Fibroblast of skin of left quadriceps (primary cell): Measurements from ENCODE around the gene TRMT61A.
A peak's percentile ranks its signal among the peaks of the same experiment; 100 is the strongest.
"Not testable (repeated sequence)": the region's sequence is repeated elsewhere in the genome, so short reads cannot be mapped to it uniquely, and the experiment has no call there.

Experiments
- DNase-seq, 2 experiments: peaks; one replicate each; pipeline ENCODE4 v3.0.0-alpha.2; 2013; ENCODE audit warnings: low read depth in 2 of 2

The TRMT61A gene

DNA sequence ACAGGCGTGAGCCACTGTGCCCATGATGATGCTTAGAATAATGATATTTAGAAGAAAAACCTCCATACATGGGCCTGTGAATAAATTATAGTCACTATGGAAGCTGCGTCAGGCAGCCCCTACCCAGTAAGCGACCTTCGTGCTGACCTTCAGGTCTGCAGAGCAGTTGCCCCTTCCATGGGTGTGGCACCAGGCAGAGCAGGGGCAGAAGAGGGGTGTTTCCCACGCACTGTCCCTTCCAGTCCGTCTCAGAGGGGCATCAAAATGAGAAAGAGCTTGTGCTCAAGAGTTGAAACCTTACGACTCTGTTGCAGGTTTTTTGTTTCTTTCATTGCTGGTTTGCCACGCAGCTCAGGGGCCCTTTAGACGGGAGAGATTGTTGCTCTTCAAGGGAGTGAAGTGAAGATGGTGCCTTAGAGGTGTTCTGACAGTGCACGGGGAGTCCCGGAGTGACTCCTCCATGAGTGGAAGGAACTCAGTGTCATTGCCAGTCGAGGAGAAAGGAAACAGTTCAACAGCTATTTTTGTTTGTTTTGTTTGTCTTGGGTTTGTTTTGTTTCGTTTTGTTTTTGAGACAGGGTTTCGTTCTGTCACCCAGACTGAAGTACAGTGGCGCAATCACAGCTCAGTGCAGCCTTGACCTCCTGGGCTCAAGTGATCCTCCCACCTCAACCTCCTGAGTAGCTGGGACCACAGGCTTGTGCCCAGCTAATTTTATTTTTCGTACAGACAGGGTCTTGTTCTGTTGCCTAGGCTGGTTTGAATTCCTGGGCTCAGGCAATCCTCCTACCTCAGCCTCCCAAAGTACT lies 20.3 kb upstream of the TRMT61A start:
- DNase-seq: no peak

DNA sequence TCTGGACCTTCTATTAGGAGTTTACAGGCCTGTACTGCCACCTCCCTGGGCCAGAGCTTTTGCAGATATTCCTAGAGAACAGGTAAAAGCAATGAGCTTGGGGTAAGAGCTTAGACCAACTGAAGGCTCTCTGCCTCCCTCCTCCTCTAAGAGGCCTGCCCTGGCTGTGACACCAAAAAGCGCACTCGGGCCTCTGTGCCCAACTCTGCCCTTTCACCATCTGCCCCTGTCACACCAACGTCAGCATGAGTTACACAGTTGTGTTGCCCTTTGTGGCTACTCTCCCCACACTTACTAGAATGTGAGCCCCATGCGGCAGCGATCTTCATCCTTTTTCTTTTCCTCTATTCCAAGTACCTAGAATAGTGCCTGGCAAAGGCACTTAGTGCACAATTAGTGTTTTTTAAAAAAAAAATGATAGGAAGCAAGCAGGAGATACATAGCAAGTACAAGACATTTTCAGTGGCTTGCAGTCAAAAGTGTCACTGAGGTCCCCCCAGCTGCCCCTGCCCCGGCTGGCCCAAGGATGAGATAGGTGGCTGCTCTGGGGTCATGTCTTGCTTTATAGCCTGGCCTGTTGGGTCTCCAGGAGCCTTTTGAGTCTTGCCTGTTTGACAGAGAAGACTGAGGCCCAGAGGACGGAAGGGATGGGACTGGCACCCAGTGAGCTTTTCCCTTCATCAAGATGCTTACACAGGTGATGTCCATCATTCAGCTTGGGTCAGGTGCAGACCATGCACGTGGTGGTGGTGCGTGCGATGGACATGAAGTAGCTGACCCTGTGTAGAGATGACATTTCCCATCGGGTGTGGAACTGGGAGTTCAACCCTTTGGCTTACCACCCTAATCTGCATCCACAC lies 18.9 kb upstream of the TRMT61A start:
- no peak for DNase-seq

DNA sequence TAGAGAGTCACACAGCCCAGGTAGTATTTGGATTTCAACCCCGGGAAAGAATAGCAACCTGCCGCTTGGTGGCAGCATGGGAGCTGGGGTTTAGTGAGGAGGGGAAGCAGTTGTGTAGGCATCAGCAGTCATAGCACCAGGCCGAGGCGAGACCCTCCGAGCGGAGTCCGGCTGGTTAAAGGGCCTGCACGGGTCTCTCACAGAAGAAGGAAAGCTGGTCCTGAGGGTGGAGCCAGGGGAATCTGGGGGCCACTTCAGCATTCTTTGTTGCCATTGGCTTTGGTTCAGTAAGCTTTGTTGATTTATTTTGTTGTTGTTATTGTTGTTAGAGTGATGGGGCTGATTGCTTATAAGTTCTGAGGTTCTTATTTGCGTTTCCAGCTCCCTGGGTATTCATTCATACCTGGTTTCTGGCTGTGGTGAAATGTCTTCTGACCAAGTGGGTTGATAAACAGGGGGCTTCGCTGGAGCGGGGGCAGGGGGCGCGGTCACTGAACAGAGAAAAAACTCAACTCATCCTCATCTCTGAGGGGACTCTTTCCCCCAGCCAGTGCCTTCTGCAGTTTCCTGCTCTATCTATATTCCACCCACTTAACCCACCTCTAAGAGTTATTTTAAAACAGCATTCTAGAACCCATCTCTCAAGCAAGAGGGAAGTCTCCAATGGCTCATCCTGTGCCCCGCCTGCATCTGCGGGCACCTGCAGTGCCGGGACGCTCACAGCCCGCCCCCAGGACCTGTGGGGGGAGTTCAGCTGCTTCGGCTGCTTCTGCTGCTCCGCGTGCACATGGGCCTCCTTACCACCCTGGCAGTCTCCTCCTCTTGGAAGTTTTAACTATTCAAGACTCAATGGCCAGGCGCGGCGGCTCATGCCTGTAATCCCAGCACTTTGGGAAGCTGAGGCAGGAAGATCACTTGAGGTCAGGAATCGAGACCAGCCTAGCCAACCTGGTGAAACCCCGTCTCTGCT lies 18.0 kb upstream of the TRMT61A start:
- DNase-seq: no peak

DNA sequence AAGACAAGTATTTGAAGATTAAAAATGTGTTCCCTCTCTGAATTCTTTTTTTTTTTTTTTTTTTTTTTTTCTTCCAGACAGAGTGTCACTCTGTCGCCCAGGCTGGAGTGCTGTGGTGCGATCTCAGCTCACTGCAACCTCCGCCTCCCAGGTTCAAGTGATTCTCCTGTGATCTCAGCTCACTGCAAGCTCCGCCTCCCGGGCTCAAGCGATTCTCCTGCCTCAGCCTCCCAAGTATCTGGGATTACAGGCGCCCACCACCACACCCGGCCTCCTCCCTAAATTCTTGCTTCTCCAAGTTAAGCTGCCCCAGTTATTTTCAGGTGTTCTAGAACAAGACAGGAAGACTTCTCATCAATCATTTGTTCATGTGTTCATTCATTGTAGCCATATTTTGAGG lies 16.8 kb upstream of the TRMT61A start:
- DNase-seq: not testable (repeated sequence)

DNA sequence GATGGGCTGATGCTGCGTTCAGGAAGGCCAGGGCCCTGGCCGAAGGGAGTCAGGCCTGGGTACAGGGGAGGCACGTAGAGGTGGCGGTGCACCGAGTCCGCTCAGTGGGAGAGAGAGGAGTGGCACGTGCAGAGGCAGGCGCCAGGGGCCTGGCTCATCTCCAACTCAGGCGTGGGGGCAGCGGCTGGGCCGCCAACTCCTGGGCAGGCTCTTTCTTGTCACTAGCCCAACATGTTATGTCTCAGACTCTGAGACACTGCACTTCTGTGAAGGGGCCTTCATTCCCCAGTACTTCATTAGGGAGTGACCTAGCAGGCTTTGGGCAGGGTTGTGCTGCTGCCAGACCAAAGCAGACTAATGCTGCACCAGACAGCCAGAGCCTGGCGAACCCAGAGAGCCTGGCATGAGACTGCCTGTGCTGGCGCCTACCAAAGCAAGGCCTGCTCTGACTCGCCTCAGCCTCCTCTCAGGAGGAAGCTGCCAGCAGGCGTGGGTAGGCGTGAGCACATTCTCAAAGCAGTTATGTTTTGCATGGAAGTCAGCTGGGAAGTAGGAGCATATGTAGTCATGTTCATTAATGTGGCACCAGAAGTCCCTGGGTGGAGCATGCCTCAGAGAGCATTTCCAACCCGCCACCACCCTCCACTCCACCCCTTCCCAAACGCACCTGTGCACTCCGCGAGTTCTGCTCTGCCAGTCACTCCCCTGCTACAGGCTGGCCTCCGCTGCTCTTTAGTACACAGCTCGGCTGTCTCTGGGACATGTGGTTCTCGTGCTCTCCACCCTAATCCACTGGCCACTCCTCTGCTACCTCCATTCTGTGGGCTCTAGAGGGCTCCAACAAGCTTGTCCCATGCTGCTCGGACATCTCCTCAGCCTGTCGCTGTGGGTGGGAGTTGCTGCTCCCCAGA lies 16.0 kb upstream of the TRMT61A start:
- DNase-seq: no peak

DNA sequence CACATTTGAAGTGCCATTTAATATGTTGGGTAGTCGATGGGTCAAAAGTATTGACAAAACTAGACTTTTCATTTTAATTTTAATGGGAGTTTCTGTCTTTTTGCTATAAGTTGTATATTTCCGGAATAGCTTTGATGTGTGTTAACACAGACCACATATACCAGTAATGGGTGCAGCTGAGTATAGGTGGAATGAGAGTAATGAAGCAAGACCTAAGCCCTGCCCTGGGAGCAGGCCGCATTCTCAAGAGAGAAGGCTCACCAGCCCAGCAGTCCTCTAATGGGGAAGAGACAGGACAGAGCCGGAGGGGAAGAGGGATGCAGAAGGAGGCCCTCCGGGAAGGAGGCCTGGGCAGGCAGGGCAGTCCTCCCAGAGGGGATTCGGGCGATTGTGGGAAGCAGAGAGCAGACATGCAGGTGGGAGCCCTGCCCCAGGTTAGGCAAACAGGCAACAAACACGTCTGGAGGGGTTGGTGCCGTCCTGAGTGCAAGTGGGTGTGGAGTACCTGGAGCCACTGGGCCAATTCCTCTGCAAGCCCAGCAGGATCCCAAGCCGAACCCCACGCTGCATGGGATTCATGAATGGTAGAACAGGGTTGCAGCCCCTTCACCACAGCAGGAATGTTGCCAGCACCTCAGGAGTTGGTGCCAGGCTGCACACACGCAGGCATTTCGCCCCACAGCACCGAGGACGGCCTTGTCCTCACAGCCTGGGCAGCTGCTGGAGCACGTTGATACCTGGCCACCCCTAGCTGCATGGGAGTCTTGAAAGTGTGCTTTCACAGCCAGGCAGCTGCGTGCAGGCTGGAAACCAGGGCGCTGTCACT lies 14.2 kb upstream of the TRMT61A start:
- no peak for DNase-seq

DNA sequence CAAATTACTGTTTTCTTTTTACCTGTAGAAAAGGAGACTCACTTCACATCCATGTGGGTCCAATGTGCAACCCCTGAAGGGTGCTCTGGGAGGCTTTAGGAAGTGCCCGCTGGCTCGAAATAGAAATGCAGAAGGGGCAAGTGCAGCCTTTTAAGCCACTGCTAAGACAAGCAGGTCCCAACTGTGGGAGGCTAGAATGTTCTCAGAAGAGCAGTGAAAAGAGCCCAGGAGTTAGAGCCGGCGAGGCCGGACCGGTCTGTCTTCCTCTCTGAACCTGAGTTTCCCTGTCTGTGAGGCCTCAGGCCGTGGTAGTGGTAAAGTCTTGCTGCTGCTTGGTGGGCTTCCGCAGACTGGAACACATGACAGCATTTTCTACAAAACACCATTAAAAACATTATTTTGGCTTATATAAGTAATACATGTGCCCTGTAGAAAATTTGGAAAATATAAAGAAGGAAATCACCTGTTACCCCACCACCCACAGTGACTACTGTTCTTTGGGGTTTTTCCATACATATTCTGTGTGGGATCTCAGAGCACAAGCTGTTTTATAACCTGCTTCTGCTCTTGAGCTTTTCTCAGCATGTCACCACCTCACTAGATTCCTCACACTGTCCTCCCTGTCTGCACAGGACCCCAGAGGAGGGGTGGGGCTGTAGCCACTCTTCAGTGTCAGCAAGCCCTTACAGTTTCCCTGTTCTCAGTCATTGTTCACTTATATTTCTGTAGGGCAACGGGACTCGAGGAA lies 12.4 kb upstream of the TRMT61A start:
- no peak for DNase-seq

DNA sequence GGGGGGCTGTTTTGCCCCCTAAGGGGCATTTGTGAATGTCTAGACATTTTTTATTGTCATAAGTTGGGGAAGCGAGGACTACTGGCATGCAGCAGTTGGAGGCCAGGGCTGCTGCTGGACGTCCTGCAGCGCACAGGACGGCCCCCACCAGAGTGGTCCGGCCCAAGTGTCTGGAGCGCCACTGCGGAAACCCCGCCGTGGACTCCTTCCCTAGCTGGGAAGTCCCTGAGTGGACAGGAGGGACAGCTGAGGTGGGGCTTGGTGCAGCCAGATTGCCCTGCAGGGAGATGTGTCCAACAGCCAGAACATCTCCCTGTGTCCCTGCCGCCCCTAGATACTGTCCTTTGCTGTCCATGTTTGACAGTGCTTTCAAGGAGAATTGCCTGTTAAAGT lies 11.8 kb upstream of the TRMT61A start:
- no peak for DNase-seq

DNA sequence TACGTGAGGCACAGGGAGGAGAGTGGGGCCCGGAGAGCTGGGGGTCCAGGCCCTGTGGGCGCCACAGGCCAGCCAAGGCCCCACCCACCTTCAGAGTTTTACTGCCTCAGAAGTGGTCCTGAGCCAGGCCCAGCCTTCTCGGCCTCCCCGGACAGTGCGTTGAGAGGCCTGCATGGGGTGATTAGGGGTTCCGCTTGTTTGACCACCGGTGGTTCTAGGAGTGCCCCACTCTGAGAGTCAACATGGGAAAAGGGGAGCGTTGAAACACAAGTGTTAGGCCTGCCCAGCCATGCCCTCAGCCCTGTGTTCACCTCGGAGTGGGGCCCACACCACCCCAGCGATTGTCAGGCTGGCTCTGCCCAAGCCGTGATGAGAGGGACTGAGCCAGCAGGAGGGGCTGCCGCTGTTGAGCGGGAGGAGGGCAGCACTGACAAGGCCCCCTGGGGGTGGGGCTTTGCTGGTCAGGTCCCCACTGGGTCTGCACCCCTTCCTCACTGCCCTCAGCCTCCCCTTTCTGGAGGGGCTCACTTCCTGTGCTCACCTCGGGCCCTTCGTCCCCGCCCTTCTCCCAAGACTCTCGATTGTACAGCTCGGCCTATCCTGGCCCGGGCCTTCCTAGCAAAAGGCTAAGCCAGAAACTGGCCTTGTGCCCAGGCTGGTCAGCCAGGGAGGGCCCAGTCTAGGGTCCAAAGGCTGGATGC lies 11.1 kb upstream of the TRMT61A start:
- DNase-seq: no peak

DNA sequence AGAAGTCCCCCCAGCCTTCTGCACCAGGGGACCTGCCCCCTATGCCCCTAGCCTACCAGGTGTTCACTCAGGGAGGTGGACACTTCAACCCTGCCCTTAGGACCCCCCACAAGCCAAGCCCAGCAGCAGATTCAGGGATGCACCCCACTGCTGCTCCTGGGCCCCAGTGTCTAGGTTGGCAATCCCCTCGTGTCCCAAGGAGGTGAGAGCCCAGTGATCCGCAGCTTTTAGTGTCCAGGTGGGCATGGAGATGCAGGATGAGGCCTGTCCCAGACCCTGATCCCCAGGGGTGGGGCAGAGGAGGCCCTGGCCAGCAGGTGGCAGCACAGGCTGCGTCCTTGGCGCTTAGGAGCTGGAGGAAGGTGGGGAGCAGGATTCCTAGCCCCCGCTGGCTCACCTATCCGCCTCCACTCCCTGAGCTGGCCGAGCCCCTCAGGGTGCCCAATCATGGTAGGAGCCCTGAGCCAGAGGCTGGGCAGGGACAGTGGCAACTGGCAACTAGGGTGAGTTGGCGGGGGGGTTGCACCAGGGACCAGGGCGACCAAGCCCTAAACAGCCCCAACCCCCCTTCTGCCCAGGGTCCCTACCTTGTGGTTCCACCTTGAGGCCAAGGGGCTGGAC lies 10.5 kb upstream of the TRMT61A start:
- DNase-seq: no peak

DNA sequence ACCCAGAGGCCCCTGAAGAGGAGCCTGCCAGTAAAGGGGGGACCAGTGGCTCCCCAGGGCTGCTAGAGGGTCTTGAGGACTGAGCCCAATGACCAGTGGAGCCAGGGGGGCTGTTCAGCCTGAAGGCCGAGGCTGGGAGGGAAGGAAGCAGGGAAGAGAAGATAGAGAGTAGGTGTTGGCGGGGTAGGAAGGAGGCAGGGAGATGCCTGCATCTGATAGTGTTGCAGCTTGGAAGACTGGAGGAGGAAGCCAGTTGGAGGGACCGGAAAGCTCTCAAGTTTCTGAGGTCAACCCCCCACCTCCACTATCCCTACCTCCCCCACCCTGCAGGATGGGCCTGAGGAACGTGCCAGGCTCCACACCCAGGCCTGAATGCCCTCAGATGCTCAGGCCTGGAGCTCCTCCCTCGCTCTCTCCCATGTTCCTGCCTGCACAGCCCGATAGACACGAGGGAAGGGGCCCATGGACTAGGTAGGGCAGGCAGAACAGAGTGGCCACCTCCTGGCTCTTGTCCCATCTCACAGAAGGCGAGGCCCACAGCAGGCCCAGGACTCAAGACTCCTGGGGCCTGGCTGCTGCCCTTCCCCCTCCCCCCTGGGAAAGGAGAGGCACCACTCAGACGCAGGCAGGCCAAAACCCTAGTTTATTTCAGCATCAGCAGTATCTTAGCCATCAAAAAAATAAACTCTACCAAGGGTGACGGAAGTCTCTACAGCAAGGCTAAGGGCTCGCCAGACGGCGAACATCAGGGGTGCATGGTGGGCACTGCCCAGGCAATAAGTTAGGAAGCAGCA lies 9.8 kb upstream of the TRMT61A start:
- no peak for DNase-seq

DNA sequence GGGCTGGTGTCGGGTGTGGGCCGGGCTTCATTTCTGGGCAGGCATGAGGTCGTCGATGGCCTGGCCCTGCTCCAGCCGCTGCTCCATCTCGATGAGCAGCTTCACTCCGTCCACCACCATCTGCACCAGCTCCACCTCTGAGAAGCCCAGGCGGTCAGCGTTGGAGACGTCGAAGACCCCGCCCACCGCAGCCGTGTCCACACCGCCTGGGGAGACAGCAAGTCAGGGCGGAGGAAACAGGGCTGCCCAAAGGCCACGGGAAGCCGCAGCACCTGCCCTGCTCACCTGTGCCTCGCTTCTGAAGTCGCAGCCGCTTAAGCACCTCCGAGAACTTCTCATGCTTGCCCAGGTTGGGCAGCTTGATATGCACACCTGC lies 9.2 kb upstream of the TRMT61A start:
- DNase-seq: no peak

DNA sequence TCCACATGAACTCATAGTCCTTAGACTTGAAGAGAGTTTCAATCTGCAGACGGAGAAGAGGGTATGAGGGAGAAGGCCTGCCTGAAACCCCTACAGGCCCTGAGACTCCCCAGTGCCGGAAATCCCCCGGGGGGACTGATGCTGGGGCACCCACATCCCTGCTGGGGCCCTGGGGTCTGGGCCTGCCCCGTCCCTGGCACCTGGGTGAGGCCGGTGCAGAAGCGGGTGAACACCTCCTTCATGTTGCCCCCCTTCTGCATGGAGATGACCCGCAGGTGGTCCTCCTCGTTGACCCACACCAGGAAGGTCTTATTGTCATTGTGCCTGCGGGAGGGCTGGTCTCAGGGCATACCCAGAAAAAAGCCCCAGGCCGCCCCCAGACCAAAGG lies 8.7 kb upstream of the TRMT61A start:
- no peak for DNase-seq

DNA sequence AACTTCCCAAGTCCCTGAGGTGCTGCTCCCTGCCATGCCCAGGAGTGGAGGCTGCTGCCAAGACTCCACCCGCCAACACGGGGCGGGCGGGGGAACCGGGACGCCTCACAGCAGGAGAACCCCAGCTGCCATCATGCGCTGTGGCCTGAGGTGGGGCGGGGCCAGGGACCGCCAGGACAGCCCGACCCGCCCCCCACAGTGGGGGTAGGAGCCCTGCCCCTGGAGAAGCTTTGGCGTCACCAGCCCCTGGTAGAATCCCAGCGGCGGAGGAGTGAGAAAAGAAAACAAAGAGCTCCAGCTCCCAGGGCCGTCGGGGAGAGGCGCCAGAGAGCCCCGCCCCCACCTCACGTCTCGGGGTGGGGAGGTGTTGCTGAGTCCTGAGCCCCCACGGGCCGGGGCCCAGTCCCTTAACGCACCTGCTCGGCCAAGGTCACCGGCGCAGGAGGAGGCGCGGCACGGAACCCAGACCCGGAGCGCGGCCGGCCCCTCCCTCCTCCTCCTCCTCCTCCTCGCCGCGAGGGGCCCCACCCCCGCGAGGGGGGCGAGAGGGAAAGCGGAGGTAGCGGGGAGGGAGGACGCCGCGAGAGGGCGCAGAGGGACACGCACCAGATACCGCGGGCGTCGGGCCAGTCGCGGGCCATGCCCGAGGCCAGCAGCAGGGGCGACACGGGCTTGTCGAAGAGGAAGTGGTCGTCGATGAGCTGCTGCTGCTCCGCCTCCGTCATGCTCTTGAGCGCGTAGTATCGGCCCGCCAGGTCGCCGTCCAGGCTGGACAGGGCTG lies 8.1 kb upstream of the TRMT61A start:
- DNase-seq: peak in 1 of 2 experiments; percentile 26

DNA sequence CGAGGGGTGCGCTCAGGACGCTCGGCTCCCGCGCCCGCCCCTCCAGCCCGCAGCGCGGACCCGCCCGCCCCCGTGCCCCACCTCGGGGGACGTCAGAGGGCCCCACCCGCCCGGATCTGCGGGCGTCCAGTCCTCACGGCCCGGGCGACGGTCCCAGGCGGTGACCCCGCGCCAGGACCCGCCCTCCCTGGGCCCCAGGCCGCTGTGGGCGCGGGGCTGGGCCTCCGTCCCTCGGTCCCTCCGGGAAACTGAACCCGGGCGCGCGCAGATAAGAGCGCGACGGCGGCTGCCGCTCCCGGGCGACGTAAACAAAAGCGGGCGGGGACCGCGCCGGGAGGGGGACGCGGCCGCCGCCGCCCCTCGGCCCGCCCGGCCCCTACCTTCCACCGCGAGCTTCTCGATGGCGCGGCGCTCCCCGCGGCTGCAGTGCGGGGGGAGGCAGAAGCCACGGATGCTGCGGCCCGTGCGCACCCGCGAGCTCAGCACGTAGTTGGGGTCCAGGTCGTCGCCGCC lies 7.5 kb upstream of the TRMT61A start:
- no peak for DNase-seq

DNA sequence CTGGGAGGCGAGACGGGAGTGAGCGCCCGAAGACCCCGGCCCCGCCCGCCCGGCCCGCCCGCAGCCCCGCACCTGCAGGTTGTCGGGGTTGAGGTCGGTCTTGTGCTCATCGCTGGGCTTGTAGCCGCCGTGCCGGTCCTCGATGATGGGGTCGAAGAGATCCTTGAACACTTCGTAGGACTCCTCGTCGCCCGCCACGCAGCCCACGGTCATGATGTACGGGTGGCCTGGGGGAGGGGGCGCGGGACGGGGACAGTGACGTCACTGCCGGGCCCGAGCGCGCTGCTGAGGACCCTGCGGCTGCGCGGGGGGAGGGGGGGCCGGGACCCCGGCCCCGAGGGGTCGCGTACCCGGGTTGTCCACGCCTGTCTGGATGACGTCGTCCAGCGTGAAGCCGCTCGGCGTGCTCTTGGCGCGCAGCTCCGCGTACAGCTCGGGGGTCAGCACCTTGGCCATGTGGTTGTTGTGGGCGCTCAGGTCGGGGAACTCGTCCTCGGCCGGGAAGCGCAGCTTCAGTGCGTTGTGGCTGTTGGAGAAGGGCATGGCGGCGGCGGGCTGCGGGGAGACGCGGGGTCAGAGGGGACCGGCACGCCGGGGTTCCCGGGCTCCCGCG lies 6.9 kb upstream of the TRMT61A start:
- no peak for DNase-seq
